ENCODE data around the gene LHFPL2. TPM values are rescaled to one million over a fixed set of nuclear protein-coding genes. Genes with fewer than 3 reads are reported as not detected.

LHFPL2 gene
- total RNA-seq, 1 experiment from 2014 or later: 17.9 TPM

GRCh38 chr5:78547183-78547582 is 101.4 kb downstream of the LHFPL2 start (continued):
- no peak for TF ChIP-seq REST (IDR thresholded peaks at IDR 0.05; ENCODE audit: low read depth)
- TF ChIP-seq ZFX (IDR thresholded peaks at IDR 0.05): no peak
- TF ChIP-seq ELF1 (IDR thresholded peaks at IDR 0.05; ENCODE audit: borderline replicate concordance, low read depth): no peak
- no peak for TF ChIP-seq EZH2 (IDR thresholded peaks at IDR 0.05)
- no peak for TF ChIP-seq ZBTB33 (IDR thresholded peaks at IDR 0.05; ENCODE audit: extremely low read depth, insufficient replicate concordance, low read length)

GRCh38 chr5:78546276-78546996 is 102.1 kb downstream of the LHFPL2 start:
- POLR2A ChIA-PET: no interaction called here
- no TSS peak for BruUV-seq (replicated peaks)
- Histone ChIP-seq H3K27ac (ENCODE audit: low read depth, low read length) (no peak overlapping the region), H3K79me2 (ENCODE audit: insufficient read depth, low read length) (no peaks in the 10 kb centered on the region), H3K4me1 (ENCODE audit: control insufficient read depth in 1 of 2, insufficient read depth in 2 of 2, low read length in 2 of 2) (peaks cover 0 to under 1% of the 10 kb centered on the region in 2 experiments; a peak in 1 of 4 replicates), H3K9ac (ENCODE audit: low read length) (no peak overlapping the region), H3K9me2 (ENCODE audit: insufficient read depth) (no peaks in the 10 kb centered on the region), H3K27me3 (ENCODE audit: insufficient read depth, low read length) (no peaks in the 10 kb centered on the region), H3K36me3 (ENCODE audit: control insufficient read depth in 1 of 2, insufficient read depth in 2 of 2, low read length in 2 of 2) (no peaks in the 10 kb centered on the region), H3K4me3 (replicated peaks in 1 of 2; ENCODE audit: low read depth in 1 of 2, low read length in 2 of 2) (no peak overlapping the region), H3K4me2 (ENCODE audit: low read length) (no peak overlapping the region), H2AFZ (ENCODE audit: low read depth, low read length, poor library complexity, severe bottlenecking) (no peak overlapping the region), H3K9me3 (ENCODE audit: control insufficient read depth in 1 of 2, insufficient read depth in 1 of 2, low read depth in 1 of 2, low read length in 2 of 2) (no peaks in the 10 kb centered on the region), H4K20me1 (ENCODE audit: insufficient read depth) (no peaks in the 10 kb centered on the region; the same call in 1 of the 2 replicates)
- RAD21 ChIA-PET (ENCODE audit: low non-redundant PET in 1 of 2, low total read pairs in 2 of 2, uncharacterized antibody in 2 of 2, unreplicated experiment in 2 of 2): no interaction called here
- no peak for DNase-seq (ENCODE audit: low read depth, low spot score)
- CTCF ChIA-PET: no interaction called here
- intact Hi-C loops (cut with micrococcal nuclease): no loop called here
- ATAC-seq: no peak
- no peak for TF ChIP-seq RAD21 (IDR thresholded peaks at IDR 0.05; ENCODE audit: low read depth)
- TF ChIP-seq FOSL1 (IDR thresholded peaks at IDR 0.05; ENCODE audit: low read depth): no peak
- no peak for TF ChIP-seq SRF (IDR thresholded peaks at IDR 0.05; ENCODE audit: low read depth)
- TF ChIP-seq ELF1 (IDR thresholded peaks at IDR 0.05; ENCODE audit: borderline replicate concordance, low read depth): no peak
- no peak for TF ChIP-seq EZH2 (IDR thresholded peaks at IDR 0.05)
- no peak for TF ChIP-seq REST (IDR thresholded peaks at IDR 0.05; ENCODE audit: low read depth)
- no peak for TF ChIP-seq CEBPB (IDR thresholded peaks at IDR 0.05; ENCODE audit: low read depth)
- no peak for TF ChIP-seq SP1 (IDR thresholded peaks at IDR 0.05; ENCODE audit: low read depth)
- no peak for TF ChIP-seq ZFX (IDR thresholded peaks at IDR 0.05)
- no peak for TF ChIP-seq ZBTB33 (IDR thresholded peaks at IDR 0.05; ENCODE audit: extremely low read depth, insufficient replicate concordance, low read length)
- TF ChIP-seq POLR2A (IDR thresholded peaks at IDR 0.05; ENCODE audit: borderline replicate concordance, extremely low read depth, insufficient read depth, insufficient read length): no peak
- no peak for TF ChIP-seq POLR2AphosphoS5 (IDR thresholded peaks at IDR 0.05; ENCODE audit: low read depth, low read length)
